Inflammatory macrophage treated with lipopolysaccharide for 4 hours (primary cell): ENCODE results near the gene SLC37A1.
A peak's percentile ranks its signal among the peaks of the same experiment; 100 is the strongest.
"Not testable (repeated sequence)": the region's sequence is repeated elsewhere in the genome, so short reads cannot be mapped to it uniquely, and the experiment has no call there.

ENCODE experiments used
- DNase-seq: peaks from one replicate; pipeline ENCODE4 v3.0.0-alpha.2; 2020

The SLC37A1 gene

DNA sequence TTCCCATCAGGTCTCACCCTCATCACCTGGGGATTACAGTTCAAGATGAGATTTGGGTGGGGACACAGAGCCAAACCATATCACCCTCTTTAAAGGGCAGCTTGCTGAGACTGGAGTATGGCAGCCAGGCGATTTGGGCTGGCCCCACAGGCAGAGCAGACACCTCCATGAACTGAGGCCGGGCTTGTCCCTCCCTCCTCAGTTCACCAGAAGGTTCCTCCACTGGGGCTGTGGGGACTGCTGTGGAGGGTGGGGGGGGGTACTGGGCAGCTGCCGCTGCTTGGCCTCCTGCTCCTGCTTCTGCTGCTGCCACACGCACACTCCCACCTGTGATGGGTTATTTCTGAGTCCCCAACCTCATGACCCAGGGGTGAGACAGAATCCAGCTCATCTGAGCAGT is 85.8 kb downstream of the SLC37A1 start:
- DNase-seq, result no peak

DNA sequence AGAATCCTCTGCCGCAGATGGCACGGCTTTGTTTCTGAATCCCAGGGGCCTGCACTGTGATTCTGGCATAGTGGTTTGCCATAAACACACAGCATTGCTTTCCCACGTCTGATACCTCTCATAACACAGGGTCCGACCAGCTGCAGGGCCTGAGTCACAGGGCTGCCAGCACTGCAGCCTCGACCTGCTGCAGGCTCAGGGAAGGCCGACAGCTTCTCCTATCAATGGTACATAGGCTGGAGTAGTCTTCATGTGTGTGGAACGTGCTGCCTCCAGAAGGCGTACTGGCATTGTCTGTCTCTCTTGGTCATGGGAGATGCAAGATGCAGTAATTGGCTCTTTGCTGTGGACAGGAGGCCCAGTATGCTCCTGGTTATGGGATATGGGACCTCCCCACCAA is 86.3 kb downstream of the SLC37A1 start:
- no peak for DNase-seq

DNA sequence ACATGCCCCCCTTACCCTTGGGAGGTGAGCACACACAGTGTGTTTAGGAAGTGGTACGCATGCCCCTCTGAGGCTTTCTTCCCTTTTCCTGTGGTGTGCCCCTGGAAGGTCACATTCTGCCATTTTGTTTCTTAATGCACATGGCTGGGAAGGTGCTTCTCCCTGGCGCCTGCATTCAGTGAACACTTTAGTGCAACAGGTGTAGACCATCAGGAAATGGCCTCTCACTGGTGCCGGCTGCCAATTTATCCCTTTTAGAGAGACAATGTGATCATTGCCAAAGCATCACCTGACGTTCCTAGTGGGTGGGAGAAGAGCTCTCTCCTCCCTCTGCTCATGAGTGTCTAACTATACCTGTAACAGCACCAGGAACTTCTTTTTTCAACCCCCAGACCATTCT is 88.0 kb downstream of the SLC37A1 start:
- DNase-seq, result no peak

DNA sequence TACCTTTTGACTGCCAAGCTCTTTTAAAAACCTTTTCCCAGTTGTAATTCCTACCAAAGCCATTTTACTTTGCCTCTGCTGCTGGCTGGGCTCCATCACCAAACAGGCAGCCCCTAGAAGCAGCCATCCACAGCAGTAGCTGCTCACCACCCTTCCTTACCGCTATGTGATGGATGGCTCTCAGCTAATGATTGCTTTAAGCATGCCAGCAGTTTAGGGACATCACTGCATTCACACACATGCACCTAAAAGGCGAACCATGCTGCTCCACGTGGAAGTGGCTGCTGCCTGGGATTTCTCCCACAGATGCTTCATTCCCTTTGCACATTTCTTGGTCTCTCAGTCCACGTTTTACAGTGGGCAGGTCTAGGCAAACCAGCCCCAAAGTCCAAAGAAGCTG is 93.5 kb downstream of the SLC37A1 start:
- no peak for DNase-seq

DNA sequence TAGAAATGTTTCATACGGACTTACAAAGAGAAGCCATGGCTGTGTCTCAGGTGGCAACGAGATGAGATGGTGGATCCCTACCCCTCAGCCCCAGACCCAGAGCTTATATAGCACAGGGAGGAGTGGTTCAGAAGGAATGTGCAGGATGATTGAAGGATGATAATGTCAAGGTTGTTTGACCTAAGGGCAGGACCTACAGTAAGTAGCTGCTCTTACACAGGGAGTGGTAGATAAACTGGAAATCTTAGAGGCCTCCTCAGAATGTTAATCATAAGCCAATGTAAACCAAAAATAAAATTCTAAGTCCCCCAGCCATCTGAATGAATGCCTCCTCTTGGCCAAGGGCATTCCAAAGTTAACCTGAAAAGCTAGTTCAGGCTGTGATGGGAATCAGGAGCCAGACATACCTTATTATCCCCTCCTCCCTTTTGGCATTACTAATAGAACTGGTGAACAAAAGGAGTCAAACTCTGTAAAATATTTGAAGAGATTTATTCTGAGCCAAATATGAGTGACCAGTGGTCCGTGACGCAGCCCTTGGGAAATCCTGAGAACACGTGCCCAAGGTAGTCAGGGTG is 94.0 kb downstream of the SLC37A1 start:
- no peak for DNase-seq

DNA sequence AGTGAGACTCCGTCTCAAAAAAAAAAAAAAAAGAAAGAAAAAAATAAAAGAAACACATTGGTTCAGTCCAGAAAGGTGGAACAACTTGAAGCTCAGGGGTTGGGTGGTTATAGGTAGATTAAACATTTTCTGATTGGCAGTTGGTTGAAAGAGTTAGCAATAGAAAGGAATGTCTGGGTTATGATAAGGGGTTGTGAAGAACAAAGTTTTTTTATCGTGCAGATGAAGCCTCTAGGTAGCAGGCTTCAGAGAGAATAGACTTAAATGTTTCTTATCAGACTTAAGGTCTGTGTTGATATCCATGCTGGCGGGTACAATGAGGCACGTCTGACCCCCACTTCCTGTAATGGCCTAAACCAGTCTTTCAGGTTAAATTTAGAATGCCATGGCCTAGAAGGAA is 94.8 kb downstream of the SLC37A1 start:
- DNase-seq, result no peak

DNA sequence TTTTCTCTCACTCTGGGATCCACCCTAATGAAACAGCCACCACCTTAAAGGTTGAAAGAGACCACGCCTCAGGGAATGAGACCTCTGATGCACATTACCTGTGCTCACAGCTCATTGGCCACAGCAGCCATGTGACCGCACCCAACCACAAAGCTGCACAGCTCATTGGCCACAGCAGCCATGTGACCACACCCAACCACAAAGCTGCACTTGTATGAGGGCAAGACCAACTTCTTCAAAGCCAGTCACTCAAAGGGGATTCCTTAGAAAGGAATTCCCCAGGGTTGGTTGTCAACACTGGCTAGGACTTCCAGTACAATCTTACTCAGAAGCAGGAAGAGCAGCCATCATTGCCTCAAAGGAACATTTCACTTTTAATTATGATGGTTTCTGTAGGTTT is 96.2 kb downstream of the SLC37A1 start:
- peak; percentile 52 for DNase-seq

DNA sequence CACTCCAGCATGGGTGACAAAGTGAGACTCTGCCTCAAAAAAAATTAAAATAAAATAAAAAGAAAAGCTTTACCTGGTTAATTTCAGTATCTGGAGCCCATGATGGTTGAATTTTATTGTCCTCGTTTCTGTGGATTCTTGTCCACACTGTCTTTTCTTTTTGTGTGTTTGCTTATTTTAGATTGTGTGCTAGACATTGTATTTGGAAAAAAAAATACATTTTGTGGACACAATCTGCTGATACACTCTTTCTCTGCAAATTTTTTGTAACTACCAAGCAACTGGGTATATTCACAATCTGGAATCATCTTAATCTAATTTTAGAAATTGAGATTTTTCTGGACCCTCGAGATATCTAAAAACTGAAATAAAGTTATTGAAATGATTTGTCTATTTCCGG is 98.2 kb downstream of the SLC37A1 start:
- DNase-seq, result no peak

DNA sequence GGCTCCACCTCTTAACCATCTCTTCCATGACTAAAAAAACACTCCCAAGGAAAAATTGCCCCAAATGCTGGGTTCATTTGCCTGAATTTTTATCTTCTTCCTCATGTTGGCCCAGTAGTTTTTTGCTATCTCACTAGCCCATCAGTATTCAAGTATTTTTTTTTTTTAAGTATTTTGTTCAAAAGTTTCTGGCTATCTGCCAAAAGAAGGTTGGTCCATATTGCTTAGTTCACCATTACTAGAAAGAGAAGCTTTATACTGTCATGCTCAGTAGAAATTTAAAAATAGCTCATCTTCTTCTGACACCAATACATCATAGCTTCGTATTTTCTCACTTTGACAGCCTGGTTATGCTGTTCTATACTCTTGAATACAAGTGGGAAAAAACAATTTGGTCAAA is 98.7 kb downstream of the SLC37A1 start:
- no peak for DNase-seq

DNA sequence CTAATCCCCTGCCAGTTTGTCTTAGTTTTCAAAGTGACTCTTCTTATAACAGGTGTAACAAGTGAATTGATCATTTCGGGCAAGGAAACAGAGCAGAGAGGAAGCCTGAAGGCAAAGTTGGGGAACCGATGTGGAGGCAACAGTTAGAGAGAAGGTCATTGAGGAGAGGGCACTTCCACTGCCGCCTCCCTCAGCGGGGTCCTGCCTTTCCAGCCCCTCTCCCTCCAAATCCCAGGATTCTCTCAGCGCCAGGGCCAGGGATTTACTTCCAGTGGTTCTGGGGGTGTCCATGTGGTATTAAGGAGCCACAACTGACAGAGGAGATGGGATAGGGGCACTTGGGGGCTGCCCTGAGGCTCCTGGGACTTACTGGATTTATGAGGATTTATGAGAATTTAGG is 100.1 kb downstream of the SLC37A1 start:
- DNase-seq, result no peak

DNA sequence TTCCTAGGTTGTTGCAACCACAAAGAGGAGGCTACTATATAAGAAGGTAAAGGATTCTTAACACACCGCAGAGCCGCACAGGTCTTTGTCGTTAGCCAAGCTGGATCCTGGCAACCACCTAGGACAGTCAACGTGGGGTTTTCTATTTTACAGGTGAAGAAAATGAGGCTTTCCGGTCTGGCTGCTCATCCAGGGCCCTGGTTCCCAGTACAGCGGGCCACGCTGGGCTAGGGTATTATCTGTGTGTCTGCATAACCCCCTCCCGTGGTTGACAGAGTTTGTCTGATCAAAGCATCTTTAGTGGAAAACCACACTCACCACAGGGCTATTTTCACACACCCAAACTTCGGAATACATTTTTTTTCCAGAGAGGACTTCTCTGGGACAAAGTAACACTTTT is 100.7 kb downstream of the SLC37A1 start:
- no peak for DNase-seq

DNA sequence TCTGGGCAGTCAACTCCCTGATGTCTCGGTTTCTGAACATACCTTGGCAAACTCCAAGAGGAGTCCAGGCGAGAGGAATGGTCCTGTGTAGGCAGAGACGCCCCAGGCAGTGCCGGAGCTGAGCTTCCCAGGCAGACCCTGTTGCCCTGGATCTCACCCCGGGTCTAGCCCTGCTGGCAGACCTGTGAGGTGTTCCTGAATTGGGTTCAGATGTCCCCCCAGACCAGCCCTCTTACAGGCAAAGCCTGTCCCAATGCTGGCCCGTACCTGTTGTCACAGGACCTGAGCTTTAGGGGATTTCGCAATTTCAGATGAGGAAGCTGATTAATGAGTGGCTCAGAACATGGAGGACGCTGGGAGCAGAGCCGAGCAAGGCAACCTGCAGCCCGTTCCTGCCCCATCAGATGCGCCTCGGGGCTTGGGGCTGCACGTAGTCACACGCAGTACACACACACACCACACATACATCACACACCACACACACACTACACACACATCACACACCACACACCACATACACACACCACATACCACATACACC is 101.2 kb downstream of the SLC37A1 start:
- DNase-seq, result no peak

DNA sequence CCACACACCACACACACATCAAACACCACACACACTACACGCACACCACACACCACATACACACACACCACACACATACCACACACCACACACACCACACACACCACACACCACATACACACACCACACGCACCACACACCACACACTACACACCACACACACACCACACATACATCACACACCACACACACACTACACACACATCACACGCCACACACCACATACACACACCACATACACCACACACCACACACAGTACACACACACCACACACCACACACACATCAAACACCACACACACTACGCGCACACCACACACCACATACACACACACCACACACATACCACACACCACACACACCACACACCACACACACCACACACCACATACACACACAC is 101.7 kb downstream of the SLC37A1 start:
- not testable (repeated sequence) for DNase-seq

DNA sequence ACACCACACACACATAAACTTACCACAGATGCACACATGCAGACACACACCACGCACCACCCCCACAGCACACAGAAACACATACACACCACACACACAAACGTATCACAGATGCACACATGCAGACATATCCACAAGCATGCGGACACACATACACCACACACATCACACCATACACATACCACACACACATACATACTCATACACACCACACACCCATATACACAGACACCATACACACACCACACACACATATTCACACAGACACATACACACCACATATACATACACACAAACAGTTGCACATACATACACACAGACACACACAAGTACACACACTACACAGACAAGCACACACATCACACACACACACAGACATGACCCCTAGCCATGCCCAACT is 102.3 kb downstream of the SLC37A1 start:
- no peak for DNase-seq

DNA sequence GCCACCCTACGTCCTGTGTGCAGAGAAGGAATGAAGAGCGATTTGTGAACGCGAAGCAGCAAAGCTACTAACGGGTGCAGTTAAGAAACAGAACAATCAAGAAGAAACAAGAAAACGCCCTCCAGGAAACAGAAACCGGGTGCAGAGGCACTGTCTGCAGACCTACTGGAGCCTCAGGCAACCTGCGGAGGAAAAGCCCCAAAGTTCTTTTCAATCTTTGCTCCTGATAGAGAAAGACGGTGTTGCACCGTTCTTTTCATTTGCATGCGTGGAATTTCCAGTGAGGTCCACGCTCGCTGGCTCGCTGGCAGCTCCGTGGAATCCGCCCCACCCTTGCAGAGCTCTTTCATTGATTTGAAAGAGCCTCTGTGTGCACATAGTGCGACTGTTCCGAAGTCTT is 102.8 kb downstream of the SLC37A1 start:
- DNase-seq, result no peak

DNA sequence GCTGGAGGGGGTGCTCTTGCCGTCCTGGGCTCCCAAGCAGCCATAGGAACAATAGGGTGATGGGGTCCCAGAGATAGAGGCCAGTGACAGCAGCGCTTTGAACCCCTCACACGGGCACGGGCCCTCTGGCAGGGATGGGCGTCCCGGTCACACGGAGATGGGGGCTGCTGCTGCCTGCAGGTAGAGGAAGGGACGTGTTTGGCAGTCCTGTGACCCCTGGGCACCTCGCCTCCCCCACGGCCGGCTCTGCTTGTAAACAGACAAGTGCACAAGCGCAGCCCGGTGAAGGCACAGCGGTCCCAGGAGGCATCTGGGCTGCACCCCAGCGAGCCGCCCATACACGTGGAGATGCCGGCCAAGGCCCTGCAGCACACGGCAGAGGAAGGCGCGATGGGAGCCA is 103.3 kb downstream of the SLC37A1 start:
- DNase-seq, result no peak

DNA sequence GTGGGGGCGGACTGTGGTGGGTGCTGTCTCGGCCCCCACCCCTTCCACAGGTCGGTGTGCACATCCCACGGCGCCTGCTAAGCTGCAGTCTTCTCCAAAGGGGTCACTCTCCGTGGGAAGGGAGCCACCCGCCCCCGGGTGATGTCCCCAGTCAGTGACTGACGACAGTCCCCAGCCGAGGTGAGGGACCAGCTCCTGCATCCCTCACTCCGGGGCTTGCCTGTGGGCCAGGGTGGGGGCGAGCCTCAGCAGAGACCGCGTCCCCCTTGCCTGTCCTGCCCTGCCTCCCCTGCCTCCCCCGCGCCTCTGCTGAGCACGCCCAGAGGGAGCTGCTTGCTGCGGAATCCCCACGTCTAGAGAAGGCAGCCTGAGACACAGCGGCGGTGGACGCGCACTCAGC is 103.8 kb downstream of the SLC37A1 start:
- DNase-seq, result no peak

DNA sequence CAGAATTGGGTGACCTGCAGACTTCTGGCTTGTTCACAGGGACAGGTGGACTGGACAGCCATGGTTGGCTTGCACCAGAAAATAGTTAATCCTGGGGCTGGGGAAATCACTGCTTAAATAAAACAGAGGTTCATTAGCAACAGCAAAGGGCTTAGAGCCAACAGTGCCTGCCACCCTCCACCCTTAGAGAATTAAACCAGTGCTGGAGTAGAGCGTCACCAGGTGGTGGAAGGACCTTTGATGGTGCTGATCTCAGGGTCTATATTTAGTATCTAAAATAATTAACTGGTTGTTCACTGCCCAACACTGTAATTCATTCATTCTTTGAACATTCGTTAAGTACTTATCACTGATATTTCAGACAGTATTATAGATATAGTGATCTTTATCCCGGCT is 105.1 kb downstream of the SLC37A1 start:
- no peak for DNase-seq

DNA sequence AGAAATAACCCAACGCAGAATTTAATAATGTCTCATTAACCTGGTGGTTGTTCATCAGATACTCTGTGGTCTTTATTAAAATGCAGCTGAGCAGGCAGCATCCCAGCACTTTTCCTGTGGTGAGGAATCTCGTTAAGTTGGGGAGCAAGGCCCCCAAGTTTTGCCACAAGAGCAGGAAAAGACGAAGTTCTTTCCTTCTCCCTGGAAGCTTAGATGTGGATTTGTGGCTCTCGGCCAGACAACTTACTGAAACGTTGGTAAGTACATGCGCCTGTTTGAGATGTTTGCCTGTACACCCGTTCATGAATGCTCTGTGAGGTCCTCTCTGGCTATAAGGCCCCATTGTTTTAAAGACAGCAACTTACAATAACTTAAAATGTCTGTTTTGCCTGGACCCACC is 105.5 kb downstream of the SLC37A1 start:
- no peak for DNase-seq

DNA sequence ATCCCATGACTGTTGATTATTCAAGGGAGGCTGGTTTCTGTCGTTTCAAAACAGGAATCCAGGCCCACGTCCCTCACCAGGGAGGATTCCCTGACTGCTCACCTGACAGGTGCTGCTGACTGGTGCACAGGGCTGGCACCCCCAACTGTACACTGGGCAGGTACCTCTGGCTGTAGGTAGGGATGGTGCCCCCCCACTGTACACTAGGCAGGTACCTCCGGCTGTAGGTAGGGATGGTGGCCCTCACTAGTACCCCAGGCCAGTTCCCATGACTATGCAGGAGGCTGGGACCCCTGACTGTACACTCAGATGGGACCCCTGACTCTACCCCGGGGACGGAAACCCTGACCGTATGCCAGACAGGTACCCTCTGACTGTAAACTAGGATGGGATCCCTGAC is 106.2 kb downstream of the SLC37A1 start:
- no peak for DNase-seq

DNA sequence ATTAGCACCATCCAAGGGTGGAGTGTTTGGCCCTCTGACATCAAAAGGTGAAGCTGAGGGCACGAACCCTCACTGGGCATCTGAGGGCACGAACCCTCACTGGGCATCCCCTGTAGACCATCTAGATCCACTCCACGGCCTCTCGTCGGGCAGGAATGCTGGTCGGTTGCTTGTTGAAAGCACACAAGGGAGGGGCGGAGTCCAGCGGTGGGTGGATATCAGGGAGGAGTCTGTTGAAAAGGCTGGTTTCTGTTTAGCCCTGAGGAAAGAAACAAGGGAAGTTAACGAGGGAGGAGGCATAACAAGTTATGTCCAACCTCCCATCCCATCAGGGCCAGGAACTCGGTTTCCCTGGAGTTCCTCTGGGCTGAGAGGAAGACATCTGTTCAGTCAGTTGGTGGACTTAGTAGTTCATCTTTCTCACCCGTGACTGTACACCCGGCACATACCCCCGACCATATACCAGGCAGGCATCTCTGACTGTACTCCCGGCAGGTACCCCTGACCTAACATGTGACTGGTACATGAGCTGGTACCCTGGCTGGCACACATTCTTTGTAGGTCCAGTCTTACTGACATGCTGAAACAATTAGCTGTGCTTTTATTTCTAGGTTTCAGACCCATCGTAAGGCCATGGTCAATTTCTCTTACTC is 107.6 kb downstream of the SLC37A1 start:
- no peak for DNase-seq

DNA sequence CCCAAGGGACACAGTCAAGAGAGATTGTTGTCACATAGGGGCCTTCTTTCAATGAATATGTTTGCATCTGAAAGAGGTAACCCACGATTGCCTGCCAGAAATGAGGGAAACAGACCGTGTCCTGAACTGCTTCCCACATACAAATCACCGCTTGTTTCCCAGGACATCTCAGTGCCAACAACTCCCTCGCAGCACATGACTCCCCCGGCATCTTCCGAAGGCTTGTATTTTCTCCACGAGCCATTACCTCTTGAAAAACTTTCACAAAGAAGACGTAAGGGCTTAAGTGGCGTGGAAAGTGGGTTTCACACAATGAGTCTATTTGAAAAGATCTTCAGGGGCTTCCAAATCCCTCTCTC is 108.1 kb downstream of the SLC37A1 start:
- no peak for DNase-seq

DNA sequence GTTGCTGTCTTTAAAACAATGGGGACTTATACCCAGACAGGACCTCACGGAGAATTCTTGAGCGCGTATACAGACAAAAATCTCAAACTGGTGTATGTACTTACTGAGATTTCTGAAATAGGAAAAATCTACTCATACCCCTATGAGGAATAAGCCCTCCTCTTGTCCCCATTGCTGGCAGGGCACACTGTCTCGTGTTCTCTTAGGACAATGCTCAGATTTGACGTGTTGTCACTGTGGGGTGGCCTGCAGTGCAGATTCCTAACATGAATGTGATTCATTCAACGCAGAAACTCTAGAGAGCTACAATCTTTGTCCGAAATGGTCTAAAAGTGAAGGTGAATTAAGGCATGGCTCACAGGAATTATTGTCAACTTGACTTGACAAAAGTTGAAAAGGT is 108.6 kb downstream of the SLC37A1 start:
- DNase-seq, result no peak

DNA sequence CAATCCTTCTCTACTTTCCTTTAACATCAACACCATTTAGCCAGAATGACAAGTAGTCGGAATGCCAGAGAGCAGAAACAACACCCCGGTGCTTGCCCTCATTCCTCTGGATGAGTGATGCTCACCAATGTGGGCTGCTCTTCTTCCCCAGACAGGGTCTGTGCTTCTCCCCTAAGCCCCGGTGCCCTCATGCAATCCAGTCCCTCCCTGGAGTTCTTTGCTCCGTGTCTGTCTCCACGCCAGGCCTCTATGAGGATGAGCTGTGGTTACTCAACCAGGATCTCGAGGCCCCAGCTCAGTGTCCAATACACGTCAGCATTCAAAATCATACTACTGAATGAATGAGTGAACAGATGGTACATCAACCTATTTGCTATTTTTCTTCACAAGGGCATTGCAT is 110.0 kb downstream of the SLC37A1 start:
- no peak for DNase-seq

DNA sequence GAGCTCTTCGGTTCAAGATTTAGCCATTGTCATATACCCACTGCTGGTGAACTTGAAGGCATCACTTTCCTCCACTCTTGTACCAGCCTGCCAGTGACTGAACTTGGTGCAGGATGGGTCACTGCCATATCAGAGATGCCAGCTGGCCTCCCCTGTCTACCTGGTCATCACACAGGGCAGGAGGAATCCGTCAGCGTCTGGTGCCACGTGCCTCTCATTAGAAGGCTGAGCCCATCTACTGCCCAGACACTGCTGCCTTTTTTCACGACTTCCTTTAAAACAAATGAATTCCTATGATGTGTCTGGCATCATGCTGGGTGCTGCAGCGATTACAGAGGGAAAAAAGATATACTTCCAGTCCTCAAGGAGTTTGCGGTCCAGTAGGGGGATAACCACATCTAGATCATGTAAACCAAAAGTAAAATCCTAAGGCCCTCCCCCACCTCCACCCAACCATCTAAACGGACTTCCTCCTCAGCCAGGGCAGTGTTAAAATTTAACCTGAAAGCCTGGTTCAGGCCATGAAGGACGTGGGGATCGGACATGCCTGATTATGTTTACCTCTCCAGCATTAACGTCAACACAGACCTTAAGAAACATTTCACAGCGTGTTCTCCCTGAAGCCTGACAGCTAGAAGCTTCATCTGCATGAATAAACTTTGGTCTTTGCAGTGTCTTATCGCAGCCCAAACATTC is 110.6 kb downstream of the SLC37A1 start:
- no peak for DNase-seq
